NCI-H1694 treated with DMSO at 0.1 percent for 48 hours (cell line): ENCODE data around the gene AAGAB.
"Not testable (repeated sequence)": the region's sequence is repeated elsewhere in the genome, so short reads cannot be mapped to it uniquely, and the experiment has no call there.

Source experiments
- DNase-seq: peaks from one replicate; lab custom pipeline; 2025; lab: John Stamatoyannopoulos, UW

AAGAB gene

GRCh38 chr15:67254238-67255175 is at the start of gene AAGAB, which contains the start of gene IQCH:
Gene AAGAB (minus strand): TSS chr15:67254661. CDS start chr15:67254631, 30 bp downstream.
Gene IQCH (plus strand): TSS chr15:67254786. CDS start chr15:67254897, 111 bp downstream.
- DNase-seq, result peak; percentile 59

GRCh38 chr15:67303490-67304363 is 49.3 kb upstream of the AAGAB start:
- peak; percentile 16 for DNase-seq

GRCh38 chr15:67300266-67301025 is 46.0 kb upstream of the AAGAB start:
- DNase-seq, result no peak

GRCh38 chr15:67296684-67297083 is 42.2 kb upstream of the AAGAB start:
- no peak for DNase-seq

GRCh38 chr15:67296188-67296587 is 41.7 kb upstream of the AAGAB start:
- no peak for DNase-seq

- no peak for DNase-seq
Measured at GRCh38 chr15:67290319-67290718, 35.9 kb upstream of the AAGAB start.

- DNase-seq, result not testable (repeated sequence)
Measured at GRCh38 chr15:67286400-67286799, 31.9 kb upstream of the AAGAB start.

- DNase-seq, result not testable (repeated sequence)
Measured at GRCh38 chr15:67285625-67286024, 31.2 kb upstream of the AAGAB start.

GRCh38 chr15:67281714-67282113 is 27.3 kb upstream of the AAGAB start:
- no peak for DNase-seq

GRCh38 chr15:67280217-67280616 is 25.8 kb upstream of the AAGAB start:
- DNase-seq, result no peak

- no peak for DNase-seq
Measured at GRCh38 chr15:67276666-67277065, 22.2 kb upstream of the AAGAB start.

GRCh38 chr15:67274236-67274635 is 19.8 kb upstream of the AAGAB start:
- no peak for DNase-seq

- no peak for DNase-seq
Measured at GRCh38 chr15:67267951-67268941, 13.8 kb upstream of the AAGAB start.

- DNase-seq, result no peak
Measured at GRCh38 chr15:67267440-67267839, 13.0 kb upstream of the AAGAB start.

GRCh38 chr15:67266870-67267269 is 12.4 kb upstream of the AAGAB start:
- DNase-seq, result no peak

GRCh38 chr15:67259806-67260205 is 5.3 kb upstream of the AAGAB start:
- DNase-seq, result no peak

GRCh38 chr15:67259379-67259778 is 4.9 kb upstream of the AAGAB start:
- DNase-seq, result no peak

GRCh38 chr15:67258412-67258811 is 4.0 kb upstream of the AAGAB start:
- not testable (repeated sequence) for DNase-seq

- no peak for DNase-seq
Measured at GRCh38 chr15:67256051-67256450, 1.6 kb upstream of the AAGAB start.

GRCh38 chr15:67253549-67254237 is 768 bp downstream of the AAGAB start:
- DNase-seq, result no peak
